Loucy (cell line): ENCODE results near the gene CELF2.

Source experiments
- EZH2phosphoT487 ChIP-seq: fragments of 200-600 bp; IDR thresholded peaks from 2 replicates; pipeline ENCODE4 v1.6.1; 2018; ENCODE audit warnings: antibody characterized with exemption, mild to moderate bottlenecking, moderate library complexity, borderline replicate concordance
- TF ChIP-seq, protein P1 (sequence below): fragments of 200-600 bp; sonication (generic); conservative IDR thresholded peaks from 2 replicates; pipeline ENCODE4 v1.5.1; 2014; ENCODE audit warnings: mild to moderate bottlenecking, antibody characterized with exemption, low read length

DNA sequence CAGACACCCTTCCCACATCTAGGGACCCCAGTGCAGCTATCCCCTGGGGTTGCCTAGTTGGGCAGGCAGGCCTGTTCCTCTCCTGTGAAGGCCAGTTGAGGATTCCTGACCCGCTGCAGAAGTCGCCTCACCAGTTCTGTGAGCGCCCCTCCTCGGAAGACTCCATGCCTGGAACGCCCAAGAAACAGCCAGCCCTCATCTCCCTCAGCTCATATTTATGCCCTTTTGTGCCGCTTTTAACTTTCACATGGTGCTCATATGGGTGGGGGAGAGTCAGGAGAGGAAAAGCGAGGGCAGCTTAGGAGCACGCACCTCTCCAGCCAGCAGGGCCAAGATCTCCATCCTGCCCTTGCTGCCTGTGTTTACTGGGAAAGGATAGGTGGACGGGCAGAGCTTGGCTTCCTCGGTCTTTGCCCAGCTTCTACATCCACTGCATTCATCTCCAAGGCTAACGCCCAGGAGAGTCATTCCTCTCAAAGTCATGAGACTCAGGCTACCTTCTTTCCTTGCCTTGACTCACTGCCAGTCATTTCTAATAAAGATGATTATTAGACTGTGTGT lies 307.2 kb downstream of the CELF2 start:
- TF ChIP-seq, protein P1, sequence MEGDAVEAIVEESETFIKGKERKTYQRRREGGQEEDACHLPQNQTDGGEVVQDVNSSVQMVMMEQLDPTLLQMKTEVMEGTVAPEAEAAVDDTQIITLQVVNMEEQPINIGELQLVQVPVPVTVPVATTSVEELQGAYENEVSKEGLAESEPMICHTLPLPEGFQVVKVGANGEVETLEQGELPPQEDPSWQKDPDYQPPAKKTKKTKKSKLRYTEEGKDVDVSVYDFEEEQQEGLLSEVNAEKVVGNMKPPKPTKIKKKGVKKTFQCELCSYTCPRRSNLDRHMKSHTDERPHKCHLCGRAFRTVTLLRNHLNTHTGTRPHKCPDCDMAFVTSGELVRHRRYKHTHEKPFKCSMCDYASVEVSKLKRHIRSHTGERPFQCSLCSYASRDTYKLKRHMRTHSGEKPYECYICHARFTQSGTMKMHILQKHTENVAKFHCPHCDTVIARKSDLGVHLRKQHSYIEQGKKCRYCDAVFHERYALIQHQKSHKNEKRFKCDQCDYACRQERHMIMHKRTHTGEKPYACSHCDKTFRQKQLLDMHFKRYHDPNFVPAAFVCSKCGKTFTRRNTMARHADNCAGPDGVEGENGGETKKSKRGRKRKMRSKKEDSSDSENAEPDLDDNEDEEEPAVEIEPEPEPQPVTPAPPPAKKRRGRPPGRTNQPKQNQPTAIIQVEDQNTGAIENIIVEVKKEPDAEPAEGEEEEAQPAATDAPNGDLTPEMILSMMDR: no peak
- TF ChIP-seq EZH2phosphoT487: no peak
